Tibial artery (tissue), 4 donors: ENCODE results near the gene PLXNA2.

ENCODE experiments used
- DNase-seq, 2 donors: peaks; one replicate each; pipeline ENCODE4 v3.0.0-alpha.2; 2019
- H3K27ac ChIP-seq, 2 donors: fragments of 200-600 bp; sonication (generic) in 1 of 2; 1 replicate in 1 of 2; 2 replicates in 1 of 2; pipeline ENCODE4 v1.5.1; 2018 to 2019; ENCODE audit warnings: mild to moderate bottlenecking in 1 of 2
- H3K27me3 ChIP-seq, 2 donors: fragments of 200-600 bp; sonication (generic) in 1 of 2; one replicate each; pipeline versions ENCODE4 v1.5.1 to v1.6.0; 2016 to 2019
- H3K36me3 ChIP-seq, 3 donors: fragments of 200-600 bp; sonication (generic) in 2 of 3; one replicate each; pipeline ENCODE4 v1.5.1; 2016 to 2019; ENCODE audit warnings: mild to moderate bottlenecking in 2 of 3
- H3K4me1 ChIP-seq, 4 donors: fragments of 200-600 bp; sonication (generic) in 2 of 4; 1 replicate in 3 of 4; 2 replicates in 1 of 4; pipeline ENCODE4 v1.5.1; 2016 to 2019
- H3K4me3 ChIP-seq, 2 donors: fragments of 200-600 bp; sonication (generic) in 1 of 2; 1 replicate in 1 of 2; 2 replicates in 1 of 2; pipeline ENCODE4 v1.5.1; 2018 to 2019; ENCODE audit warnings: mild to moderate bottlenecking in 2 of 2
- H3K9me3 ChIP-seq, 3 donors: fragments of 200-600 bp; sonication (generic) in 1 of 3; one replicate each; pipeline ENCODE4 v1.5.1; 2016 to 2019
- CTCF ChIP-seq, 2 experiments: fragments of 200-600 bp in 1 of 2; fragments of 450-650 bp in 1 of 2; IDR thresholded peaks; one replicate each; pipeline ENCODE4 v1.5.1; 2017 to 2019; ENCODE audit warnings: antibody characterized with exemption in 2 of 2, mild to moderate bottlenecking in 1 of 2, moderate library complexity in 1 of 2
- intact Hi-C: fragments of 100-400 bp; cut with DNase I; formaldehyde crosslinking; loops from one replicate; pipeline ENCODE4 v1.15.0; 2023; ENCODE audit warnings: low total_unique reads

PLXNA2 gene

GRCh38 chr1:207981976-207982375 is 262.2 kb downstream of the PLXNA2 start:
- Histone ChIP-seq H3K27me3 (peaks cover 0 to 5% of the 10 kb centered on the region in 2 donors), H3K4me1 (no peaks in the 10 kb centered on the region), H3K9me3 (no peaks in the 10 kb centered on the region), H3K4me3 (no peak overlapping the region), H3K36me3 (no peaks in the 10 kb centered on the region), H3K27ac (no peak overlapping the region)
- no peak for TF ChIP-seq CTCF (IDR thresholded peaks at IDR 0.05)
- DNase-seq, result no peak
- intact Hi-C loops, result no loop called here

- peaks cover 0 to 5% of the 10 kb centered on the region in 2 donors for H3K27me3 ChIP-seq
- no peaks in the 10 kb centered on the region for H3K4me1 ChIP-seq
- no peak overlapping the region for H3K27ac ChIP-seq
- intact Hi-C loops, result no loop called here
- H3K9me3 ChIP-seq, result no peaks in the 10 kb centered on the region
- H3K36me3 ChIP-seq, result no peaks in the 10 kb centered on the region
- H3K4me3 ChIP-seq, result no peak overlapping the region
- no peak for TF ChIP-seq CTCF (IDR thresholded peaks at IDR 0.05)
- no peak for DNase-seq
Measured at GRCh38 chr1:207978441-207978840, 265.7 kb downstream of the PLXNA2 start.

- no peak for DNase-seq
Measured at GRCh38 chr1:207977876-207978275, 266.3 kb downstream of the PLXNA2 start.

GRCh38 chr1:207973898-207974568 is 270.2 kb downstream of the PLXNA2 start:
- H3K4me3 ChIP-seq, result no peak overlapping the region
- no peaks in the 10 kb centered on the region for H3K27me3 ChIP-seq
- no peak overlapping the region for H3K27ac ChIP-seq
- H3K4me1 ChIP-seq, result no peaks in the 10 kb centered on the region
- H3K36me3 ChIP-seq, result no peaks in the 10 kb centered on the region
- DNase-seq, result no peak
- H3K9me3 ChIP-seq, result no peaks in the 10 kb centered on the region
- no peak for TF ChIP-seq CTCF (IDR thresholded peaks at IDR 0.05)
- intact Hi-C loops, result no loop called here

More at GRCh38 chr1:207977876-207978275, 266.3 kb downstream of the PLXNA2 start:
- no peak for TF ChIP-seq CTCF (IDR thresholded peaks at IDR 0.05)
- intact Hi-C loops, result no loop called here
- Histone ChIP-seq H3K27ac (no peak overlapping the region), H3K9me3 (no peaks in the 10 kb centered on the region), H3K4me3 (no peak overlapping the region), H3K4me1 (no peaks in the 10 kb centered on the region), H3K27me3 (peaks cover 0 to 5% of the 10 kb centered on the region in 2 donors), H3K36me3 (no peaks in the 10 kb centered on the region)

- intact Hi-C loops, result no loop called here
- no peaks in the 10 kb centered on the region for H3K27me3 ChIP-seq
- H3K4me3 ChIP-seq, result no peak overlapping the region
- H3K9me3 ChIP-seq, result no peaks in the 10 kb centered on the region
- no peaks in the 10 kb centered on the region for H3K4me1 ChIP-seq
- no peak for DNase-seq
- no peaks in the 10 kb centered on the region for H3K36me3 ChIP-seq
- H3K27ac ChIP-seq, result no peak overlapping the region
- no peak for TF ChIP-seq CTCF (IDR thresholded peaks at IDR 0.05)
Measured at GRCh38 chr1:207972337-207972736, 271.8 kb downstream of the PLXNA2 start.
